ENCODE measurements around the gene DAND5.

Gene DAND5

GRCh38 chr19:12969292-12969988 is at the start of gene DAND5:
Gene DAND5 (plus strand): TSS chr19:12969576. CDS start chr19:12969661, 85 bp downstream.
- no peak for DNase-seq

- DNase-seq: no peak
These were observed 48.3 kb upstream of the DAND5 start for GRCh38 chr19:12921047-12921446.

- no peak for DNase-seq
These were observed 46.4 kb upstream of the DAND5 start for GRCh38 chr19:12922959-12923358.

GRCh38 chr19:12924621-12925310 is 44.6 kb upstream of the DAND5 start:
- no peak for DNase-seq

GRCh38 chr19:12930002-12930645 is 39.3 kb upstream of the DAND5 start:
- no peak for DNase-seq

GRCh38 chr19:12932392-12933286 is 36.7 kb upstream of the DAND5 start:
- no peak for DNase-seq

- peak; percentile 90 for DNase-seq
These were observed 35.9 kb upstream of the DAND5 start, which contains the start of gene FARSA for GRCh38 chr19:12933287-12934072. Gene FARSA (minus strand): TSS chr19:12933711. CDS start chr19:12933696, 15 bp downstream.

GRCh38 chr19:12935071-12935470 is 34.3 kb upstream of the DAND5 start:
- DNase-seq: no peak

GRCh38 chr19:12936582-12936981 is 32.8 kb upstream of the DAND5 start:
- DNase-seq: peak; percentile 28

- DNase-seq: peak; percentile 58
These were observed 32.1 kb upstream of the DAND5 start for GRCh38 chr19:12937093-12937926.

- DNase-seq: peak; percentile 99
These were observed 31.2 kb upstream of the DAND5 start, which contains the start of gene CALR for GRCh38 chr19:12937927-12938778. Gene CALR (plus strand): TSS chr19:12938609. CDS start chr19:12938680, 71 bp downstream.

GRCh38 chr19:12938779-12939601 is 30.4 kb upstream of the DAND5 start:
- peak; percentile 59 for DNase-seq

GRCh38 chr19:12939975-12940423 is 29.4 kb upstream of the DAND5 start:
- peak; percentile 25 for DNase-seq

GRCh38 chr19:12940897-12941296 is 28.5 kb upstream of the DAND5 start:
- no peak for DNase-seq

GRCh38 chr19:12943437-12944044 is 25.8 kb upstream of the DAND5 start:
- DNase-seq: no peak

GRCh38 chr19:12944104-12944674 is 25.2 kb upstream of the DAND5 start:
- no peak for DNase-seq

- peak; percentile 99 for DNase-seq
These were observed 23.8 kb upstream of the DAND5 start, which contains the start of gene RAD23A for GRCh38 chr19:12945479-12946091. Gene RAD23A (plus strand): TSS chr19:12945862. CDS start chr19:12945949, 87 bp downstream.

All from stimulated activated CD8-positive, alpha-beta memory T cell treated with anti-CD3 and anti-CD28 coated beads, Interleukin-4, amount 100 ng/mL, for 48 hours (primary cell).